ENCODE measurements around the gene ITGB3BP.
"Not testable (repeated sequence)": the region's sequence is repeated elsewhere in the genome, so short reads cannot be mapped to it uniquely, and the experiment has no call there.

ITGB3BP gene

DNA sequence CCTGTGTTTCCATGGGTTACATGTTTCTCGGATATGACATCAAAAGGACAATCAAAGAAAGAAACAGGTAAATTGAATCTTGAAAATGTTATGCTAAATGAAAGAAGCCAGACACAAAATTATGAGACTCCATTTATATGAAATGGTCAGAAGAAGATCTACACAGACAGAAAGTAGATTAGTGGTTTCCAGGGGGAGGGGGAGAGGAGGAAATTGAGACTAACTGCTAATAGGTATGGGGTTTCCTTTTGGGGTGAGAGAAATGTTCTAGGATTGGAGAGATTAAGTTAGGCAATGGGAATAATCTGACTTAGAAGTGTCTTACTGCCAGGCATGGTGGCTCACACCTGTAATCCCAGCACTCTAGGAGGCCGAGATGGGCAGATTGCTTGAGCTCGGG, 21.8 kb downstream of the ITGB3BP start:
- no peak for DNase-seq

DNA sequence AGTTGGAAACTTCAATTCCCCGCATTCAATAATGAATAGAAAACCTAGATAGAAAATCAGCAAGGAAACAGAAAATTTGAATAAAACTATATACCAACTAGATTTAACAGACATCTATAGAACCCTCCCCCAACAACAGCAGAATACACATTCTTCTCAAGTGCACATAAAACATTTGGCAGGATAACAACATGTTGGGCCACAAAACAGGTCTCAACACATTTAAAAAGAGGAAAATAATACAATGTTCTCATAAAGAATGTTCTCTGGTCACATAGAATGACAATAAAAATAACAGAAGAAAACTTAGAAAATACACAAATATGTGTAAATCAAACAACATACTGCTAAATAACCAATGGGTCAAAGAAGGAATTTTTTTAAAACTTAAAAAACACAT, 24.9 kb downstream of the ITGB3BP start:
- DNase-seq, result no peak

- no peak for DNase-seq
These were observed 25.4 kb downstream of the ITGB3BP start for GRCh38 chr1:63497577-63497976.

DNA sequence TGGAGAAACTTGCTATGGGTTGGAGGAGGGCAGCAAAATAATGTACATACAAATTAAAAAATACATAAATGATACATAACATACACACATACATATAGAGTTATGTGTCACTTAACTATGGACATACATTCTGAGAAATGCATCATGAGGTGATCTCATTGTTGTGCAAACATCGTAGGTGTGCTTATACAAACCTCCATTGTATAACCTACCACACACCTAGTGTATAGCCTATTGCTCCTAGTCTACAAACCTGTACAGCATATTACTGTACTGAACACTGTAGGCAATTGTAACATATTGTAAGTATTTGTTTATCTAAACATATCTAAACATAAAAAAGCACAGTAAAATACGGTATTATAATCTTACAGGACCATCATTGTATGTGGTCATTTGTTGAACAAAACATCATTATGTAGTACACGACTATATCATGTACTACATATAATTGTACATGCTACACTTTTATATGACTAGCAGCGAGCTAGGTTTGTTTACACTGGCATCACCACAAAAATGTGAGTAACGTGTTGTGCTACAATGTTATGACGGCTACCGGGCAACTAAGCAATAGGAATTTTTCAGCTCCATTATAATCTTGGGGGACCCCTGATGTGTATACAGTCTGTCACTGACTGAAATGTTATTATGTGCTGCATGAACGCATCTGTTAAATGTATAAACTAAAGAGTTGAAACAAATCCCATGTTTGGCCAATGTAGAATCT, 35.5 kb downstream of the ITGB3BP start:
- DNase-seq, result no peak

GRCh38 chr1:63486629-63487028, 36.4 kb downstream of the ITGB3BP start:
- no peak for DNase-seq

DNA sequence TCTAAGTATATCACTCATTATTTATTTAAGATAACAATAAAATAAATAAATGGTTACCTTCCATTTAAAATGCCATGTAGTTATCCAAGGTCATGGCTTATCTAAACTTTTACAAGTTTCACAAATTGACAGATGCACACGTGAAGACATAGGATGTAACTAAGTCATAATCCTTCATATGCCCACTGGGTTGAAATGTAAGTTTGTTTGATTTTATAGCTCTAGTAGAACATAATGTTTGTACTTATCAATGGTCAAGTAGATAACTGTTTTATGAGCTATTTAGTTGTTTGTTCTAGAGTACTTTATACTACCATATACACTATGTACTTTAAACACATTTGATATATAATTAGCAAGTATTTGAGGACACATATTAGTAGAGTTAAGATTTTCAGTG, 43.0 kb downstream of the ITGB3BP start:
- DNase-seq, result no peak

GRCh38 chr1:63475761-63476160, 47.3 kb downstream of the ITGB3BP start:
- DNase-seq, result no peak

DNA sequence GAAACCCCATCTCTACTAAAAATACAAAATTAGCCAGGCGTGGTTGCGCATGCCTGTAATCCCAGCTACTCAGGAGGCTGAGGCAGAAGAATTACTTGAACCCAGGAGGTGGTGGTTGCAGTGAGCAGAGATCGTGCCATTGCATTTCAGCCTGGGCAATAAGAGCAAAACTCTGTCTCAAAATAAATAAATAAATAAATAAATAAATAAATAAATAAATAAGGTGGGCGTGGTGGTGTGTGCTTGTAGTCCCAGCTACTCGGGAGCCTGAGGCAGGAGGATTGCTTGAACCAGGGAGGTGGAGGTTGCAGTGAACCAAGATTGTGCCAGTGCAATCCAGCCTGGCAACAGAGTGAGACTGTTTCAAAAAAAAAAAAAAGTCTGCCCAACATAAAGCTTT, 54.3 kb downstream of the ITGB3BP start:
- DNase-seq, result not testable (repeated sequence)

- DNase-seq, result no peak
These were observed 56.3 kb downstream of the ITGB3BP start for GRCh38 chr1:63466759-63467158.

DNA sequence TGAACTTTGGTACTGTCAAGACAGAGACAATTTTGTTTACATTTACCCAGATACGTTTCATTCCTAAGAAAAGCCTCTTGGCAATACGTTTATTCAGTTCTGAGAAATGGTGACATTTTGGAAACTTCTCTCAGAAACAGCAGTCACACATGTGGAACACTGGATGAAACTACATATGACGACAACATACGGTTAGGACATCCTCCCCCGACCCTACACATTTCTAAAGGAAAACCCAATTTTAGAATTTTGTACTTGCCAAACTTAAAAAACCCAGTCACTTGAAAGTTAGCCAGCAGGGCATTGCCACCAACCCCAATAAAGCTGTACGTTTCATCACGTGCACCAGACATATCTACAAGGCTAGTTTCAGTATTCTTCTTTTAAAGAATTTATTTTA, 56.8 kb downstream of the ITGB3BP start:
- no peak for DNase-seq

DNA sequence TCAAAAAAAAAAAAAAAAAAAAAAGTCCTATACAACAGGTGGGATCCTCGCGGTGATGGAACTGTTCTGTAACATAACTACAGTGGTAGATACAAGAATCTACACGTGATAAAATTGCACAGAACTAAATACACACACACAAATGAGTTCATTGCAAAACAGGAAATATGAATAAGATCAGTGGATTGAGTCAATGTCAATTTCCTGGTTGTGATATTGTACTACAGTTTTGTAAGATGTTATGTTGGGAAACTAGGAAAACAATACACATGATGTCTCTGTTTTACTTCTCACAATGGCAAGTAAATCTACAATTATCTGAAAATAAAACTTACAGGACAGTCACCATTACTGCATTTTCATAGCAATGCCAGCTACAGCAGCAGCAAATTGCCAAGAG, 59.8 kb downstream of the ITGB3BP start:
- DNase-seq, result no peak

GRCh38 chr1:63461661-63462230, 61.3 kb downstream of the ITGB3BP start:
- DNase-seq, result no peak

DNA sequence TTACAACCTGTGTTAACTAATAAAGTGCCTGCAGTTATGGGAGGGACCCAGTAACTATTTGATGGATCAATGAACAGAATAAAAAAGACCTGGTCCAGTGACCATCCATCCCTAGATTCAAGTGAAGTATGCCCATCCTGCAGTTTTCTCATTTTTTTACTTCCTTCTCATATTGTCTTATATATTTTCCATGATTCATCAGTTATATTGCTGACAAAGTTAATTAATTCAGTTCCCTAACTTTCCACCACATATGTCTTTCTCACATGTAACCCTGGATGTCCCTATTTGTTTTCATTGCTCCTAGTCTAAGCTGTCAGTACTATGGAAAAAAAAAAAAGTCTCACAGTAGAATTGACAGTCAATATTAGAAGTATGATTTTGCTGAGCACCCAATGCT, 64.3 kb downstream of the ITGB3BP start:
- DNase-seq, result no peak

GRCh38 chr1:63454269-63454668, 68.8 kb downstream of the ITGB3BP start:
- no peak for DNase-seq

- DNase-seq, result no peak
These were observed 69.8 kb downstream of the ITGB3BP start for GRCh38 chr1:63453232-63453631.

GRCh38 chr1:63450416-63450815, 72.6 kb downstream of the ITGB3BP start:
- DNase-seq, result no peak

- DNase-seq, result no peak
These were observed 74.2 kb downstream of the ITGB3BP start for GRCh38 chr1:63448731-63449246.

- no peak for DNase-seq
These were observed 80.9 kb downstream of the ITGB3BP start for GRCh38 chr1:63442141-63442475.

DNA sequence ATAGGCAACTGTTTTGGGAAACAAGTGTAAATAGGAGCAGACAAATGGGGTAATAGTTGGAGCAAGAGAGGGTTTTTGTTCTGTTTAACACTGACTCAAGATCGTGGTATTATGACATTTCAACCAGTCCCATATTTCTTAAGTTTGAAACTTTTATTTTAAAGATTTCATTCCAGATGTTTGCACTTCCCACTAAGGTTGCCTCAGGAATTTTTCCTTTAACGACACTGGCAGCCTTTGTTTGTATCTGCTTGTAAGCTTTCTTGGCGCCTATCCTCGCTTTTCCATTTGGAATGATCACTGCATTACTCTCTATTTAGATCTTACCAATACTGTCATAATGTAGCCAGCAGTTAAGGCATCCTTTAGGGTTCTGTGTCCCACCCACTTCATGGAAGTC, 87.9 kb downstream of the ITGB3BP start:
- DNase-seq, result no peak

DNA sequence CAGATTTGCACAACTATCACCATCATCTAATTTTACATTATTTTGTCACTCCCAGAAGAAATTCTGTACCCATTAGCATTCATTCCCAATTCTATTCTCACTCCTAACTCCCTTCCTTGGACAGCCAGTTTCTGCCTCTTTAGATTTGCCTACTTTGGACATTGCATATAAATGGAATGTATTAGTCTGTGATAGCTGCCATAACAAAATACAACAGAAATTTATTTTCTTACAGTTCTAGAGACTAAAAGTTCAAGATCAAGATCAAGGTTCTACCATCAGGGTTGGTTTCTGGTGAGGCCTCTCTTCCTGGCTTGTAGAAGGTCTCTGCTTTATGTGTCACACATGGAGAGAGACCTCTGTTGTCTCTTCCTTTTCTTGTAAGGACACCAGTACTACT, 93.7 kb downstream of the ITGB3BP start:
- DNase-seq, result no peak

DNA sequence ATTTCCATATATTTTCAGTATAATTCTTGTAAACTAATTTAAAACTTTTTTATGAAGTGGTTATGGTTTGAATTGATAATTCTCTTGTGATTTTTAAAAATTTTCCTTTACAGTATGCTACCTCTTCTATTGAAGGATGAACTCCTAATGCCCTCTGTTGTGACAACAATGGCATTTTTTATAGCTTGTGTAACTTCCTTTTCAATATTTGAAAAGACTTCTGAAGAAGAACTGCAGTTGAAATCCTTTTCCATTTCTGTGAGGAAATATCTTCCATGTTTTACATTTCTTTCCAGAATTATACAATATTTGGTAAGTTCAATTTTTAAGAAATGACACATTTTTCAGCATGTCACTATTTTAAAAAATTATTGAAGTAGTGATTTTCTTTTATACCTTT, 94.2 kb downstream of the ITGB3BP start:
- DNase-seq, result no peak

GRCh38 chr1:63423649-63424048, 99.4 kb downstream of the ITGB3BP start:
- no peak for DNase-seq

DNA sequence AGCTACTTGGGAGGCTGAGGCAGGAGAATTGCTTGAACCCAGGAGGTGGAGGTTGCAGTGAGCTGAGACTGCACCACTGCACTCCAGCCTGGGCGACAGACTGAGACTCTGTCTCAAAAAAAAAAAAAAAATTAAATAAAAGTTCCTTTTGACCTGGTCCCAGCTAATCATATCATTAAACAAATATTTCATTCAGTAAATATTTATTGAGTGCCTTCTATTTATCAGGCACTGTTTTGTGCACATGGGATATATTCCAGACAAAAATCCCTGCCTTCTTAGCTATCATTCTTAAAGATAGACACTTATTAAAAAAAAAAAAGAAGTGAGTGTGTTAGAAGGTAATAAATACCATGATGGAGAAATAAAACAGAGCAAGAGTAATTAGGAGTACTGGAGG, 102.3 kb downstream of the ITGB3BP start:
- DNase-seq, result not testable (repeated sequence)

DNA sequence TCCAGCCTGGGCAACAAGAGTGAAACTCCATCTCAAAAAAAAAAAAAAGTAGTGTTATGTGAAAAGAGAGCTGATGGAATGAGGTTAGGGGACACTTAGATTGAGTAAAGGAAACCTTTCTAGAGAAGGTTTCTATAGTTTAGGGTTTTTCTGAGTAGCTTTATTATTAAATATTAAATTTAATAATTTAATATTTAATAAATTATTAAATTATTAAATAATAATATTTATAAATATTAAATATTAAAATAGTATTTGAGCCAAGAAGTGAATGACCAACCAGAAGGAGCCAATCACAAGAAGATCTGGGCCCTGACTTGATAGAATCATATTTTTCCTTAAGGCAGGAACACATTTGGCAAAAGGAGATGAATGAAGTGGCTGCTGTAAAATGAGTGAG, 104.9 kb downstream of the ITGB3BP start:
- DNase-seq, result no peak

Data from CD4-positive, alpha-beta T cell treated with Interleukin-10 for 1 hour (primary cell).